ENCODE measurements around the gene FIG4. TPM values are rescaled to one million over a fixed set of nuclear protein-coding genes. Genes with fewer than 3 reads are reported as not detected.

Gene FIG4
- polyA plus RNA-seq, 1 donor from 2014 or later, result 35.4 TPM

DNA sequence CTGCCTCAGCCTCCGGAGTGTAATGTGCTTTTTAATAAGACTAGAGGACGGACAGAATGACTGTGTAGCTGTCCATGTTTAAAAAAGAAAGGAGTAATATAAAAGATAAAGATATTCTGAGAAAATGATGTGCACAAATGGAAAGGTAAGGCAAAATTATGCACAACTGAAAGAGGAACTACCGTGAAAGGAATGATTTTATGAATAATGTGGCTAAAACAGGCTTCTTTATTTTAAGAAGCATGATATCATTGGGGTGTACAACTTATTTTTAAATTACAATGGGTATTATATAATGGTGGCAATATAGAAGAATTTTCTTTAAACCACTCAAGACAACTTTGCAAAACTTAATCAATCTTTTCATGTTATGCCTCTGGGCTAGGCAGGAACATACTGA is 78.1 kb downstream of the FIG4 start:
- Histone ChIP-seq H4K20me1 (ENCODE audit: insufficient read depth) (no peaks in the 10 kb centered on the region), H3K9me3 (ENCODE audit: low read length) (no peaks in the 10 kb centered on the region), H3K27me3 (ENCODE audit: insufficient read depth, low read depth, low read length) (no peaks in the 10 kb centered on the region), H3K9me2 (ENCODE audit: insufficient read depth, low read length) (no peaks in the 10 kb centered on the region), H3K4me3 (ENCODE audit: low read length) (no peak overlapping the region), H3K79me2 (replicated peaks; ENCODE audit: insufficient read depth, low read length) (no peaks in the 10 kb centered on the region), H3K27ac (ENCODE audit: low read length) (no peak overlapping the region), H2AFZ (ENCODE audit: low read depth, low read length) (no peak overlapping the region), H3F3A (ENCODE audit: insufficient read depth, low read length, poor library complexity, severe bottlenecking) (no peaks in the 10 kb centered on the region), H3K4me2 (ENCODE audit: low read length) (no peak overlapping the region), H3K9ac (ENCODE audit: low read length) (no peak overlapping the region), H3K36me3 (ENCODE audit: insufficient read depth, low read length) (peaks cover 6% of the 10 kb centered on the region)
- TF ChIP-seq TAF1 (IDR thresholded peaks at IDR 0.05; ENCODE audit: low read depth) (no peak), EP300 (conservative IDR thresholded peaks at IDR 0.05; ENCODE audit: poor library complexity, severe bottlenecking) (no peak), RAD21 (conservative IDR thresholded peaks at IDR 0.05) (no peak), POLR2AphosphoS5 (IDR thresholded peaks at IDR 0.05) (no peak), MXI1 (conservative IDR thresholded peaks at IDR 0.05; ENCODE audit: poor library complexity, severe bottlenecking) (no peak), EZH2 (IDR thresholded peaks at IDR 0.05; ENCODE audit: borderline replicate concordance, insufficient read depth, low read length, poor library complexity, severe bottlenecking) (no peak), SMC3 (conservative IDR thresholded peaks at IDR 0.05; ENCODE audit: poor library complexity) (no peak)
- TF ChIP-seq, protein P1, sequence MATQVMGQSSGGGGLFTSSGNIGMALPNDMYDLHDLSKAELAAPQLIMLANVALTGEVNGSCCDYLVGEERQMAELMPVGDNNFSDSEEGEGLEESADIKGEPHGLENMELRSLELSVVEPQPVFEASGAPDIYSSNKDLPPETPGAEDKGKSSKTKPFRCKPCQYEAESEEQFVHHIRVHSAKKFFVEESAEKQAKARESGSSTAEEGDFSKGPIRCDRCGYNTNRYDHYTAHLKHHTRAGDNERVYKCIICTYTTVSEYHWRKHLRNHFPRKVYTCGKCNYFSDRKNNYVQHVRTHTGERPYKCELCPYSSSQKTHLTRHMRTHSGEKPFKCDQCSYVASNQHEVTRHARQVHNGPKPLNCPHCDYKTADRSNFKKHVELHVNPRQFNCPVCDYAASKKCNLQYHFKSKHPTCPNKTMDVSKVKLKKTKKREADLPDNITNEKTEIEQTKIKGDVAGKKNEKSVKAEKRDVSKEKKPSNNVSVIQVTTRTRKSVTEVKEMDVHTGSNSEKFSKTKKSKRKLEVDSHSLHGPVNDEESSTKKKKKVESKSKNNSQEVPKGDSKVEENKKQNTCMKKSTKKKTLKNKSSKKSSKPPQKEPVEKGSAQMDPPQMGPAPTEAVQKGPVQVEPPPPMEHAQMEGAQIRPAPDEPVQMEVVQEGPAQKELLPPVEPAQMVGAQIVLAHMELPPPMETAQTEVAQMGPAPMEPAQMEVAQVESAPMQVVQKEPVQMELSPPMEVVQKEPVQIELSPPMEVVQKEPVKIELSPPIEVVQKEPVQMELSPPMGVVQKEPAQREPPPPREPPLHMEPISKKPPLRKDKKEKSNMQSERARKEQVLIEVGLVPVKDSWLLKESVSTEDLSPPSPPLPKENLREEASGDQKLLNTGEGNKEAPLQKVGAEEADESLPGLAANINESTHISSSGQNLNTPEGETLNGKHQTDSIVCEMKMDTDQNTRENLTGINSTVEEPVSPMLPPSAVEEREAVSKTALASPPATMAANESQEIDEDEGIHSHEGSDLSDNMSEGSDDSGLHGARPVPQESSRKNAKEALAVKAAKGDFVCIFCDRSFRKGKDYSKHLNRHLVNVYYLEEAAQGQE (IDR thresholded peaks at IDR 0.05; ENCODE audit: borderline replicate concordance), result no peak
- TF ChIP-seq, protein P2, sequence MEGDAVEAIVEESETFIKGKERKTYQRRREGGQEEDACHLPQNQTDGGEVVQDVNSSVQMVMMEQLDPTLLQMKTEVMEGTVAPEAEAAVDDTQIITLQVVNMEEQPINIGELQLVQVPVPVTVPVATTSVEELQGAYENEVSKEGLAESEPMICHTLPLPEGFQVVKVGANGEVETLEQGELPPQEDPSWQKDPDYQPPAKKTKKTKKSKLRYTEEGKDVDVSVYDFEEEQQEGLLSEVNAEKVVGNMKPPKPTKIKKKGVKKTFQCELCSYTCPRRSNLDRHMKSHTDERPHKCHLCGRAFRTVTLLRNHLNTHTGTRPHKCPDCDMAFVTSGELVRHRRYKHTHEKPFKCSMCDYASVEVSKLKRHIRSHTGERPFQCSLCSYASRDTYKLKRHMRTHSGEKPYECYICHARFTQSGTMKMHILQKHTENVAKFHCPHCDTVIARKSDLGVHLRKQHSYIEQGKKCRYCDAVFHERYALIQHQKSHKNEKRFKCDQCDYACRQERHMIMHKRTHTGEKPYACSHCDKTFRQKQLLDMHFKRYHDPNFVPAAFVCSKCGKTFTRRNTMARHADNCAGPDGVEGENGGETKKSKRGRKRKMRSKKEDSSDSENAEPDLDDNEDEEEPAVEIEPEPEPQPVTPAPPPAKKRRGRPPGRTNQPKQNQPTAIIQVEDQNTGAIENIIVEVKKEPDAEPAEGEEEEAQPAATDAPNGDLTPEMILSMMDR (IDR thresholded peaks at IDR 0.05; ENCODE audit: poor library complexity, severe bottlenecking), result no peak

DNA sequence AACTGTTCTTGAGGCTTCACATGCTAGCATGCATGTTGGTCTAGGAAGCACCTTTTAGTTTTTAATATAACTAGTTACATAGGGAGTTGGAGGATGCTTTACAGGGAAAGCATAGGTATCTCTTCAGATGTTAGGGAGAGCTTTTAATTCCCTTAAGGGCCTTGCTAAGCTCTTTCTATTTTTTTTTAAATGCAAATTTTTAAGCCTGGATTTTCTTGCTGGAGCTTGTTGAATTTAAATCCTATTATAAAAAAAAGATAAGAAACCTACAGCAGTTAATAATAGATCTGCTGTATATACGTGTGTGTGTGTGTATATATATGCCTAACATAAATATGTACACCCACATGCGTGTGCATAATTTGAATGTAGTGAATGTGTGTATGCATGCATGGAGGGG is 79.0 kb downstream of the FIG4 start:
- H3K4me2 ChIP-seq (ENCODE audit: low read length), result no peak overlapping the region
- no peak overlapping the region for H3K4me3 ChIP-seq (ENCODE audit: low read length)
- TF ChIP-seq SMC3 (conservative IDR thresholded peaks at IDR 0.05; ENCODE audit: poor library complexity) (no peak), RAD21 (conservative IDR thresholded peaks at IDR 0.05) (no peak), POLR2AphosphoS5 (IDR thresholded peaks at IDR 0.05) (no peak), MXI1 (conservative IDR thresholded peaks at IDR 0.05; ENCODE audit: poor library complexity, severe bottlenecking) (no peak), EP300 (conservative IDR thresholded peaks at IDR 0.05; ENCODE audit: poor library complexity, severe bottlenecking) (no peak), TAF1 (IDR thresholded peaks at IDR 0.05; ENCODE audit: low read depth) (no peak), EZH2 (IDR thresholded peaks at IDR 0.05; ENCODE audit: borderline replicate concordance, insufficient read depth, low read length, poor library complexity, severe bottlenecking) (no peak)
- TF ChIP-seq, protein P1 (IDR thresholded peaks at IDR 0.05; ENCODE audit: borderline replicate concordance), result no peak
- TF ChIP-seq, protein P2 (IDR thresholded peaks at IDR 0.05; ENCODE audit: poor library complexity, severe bottlenecking), result no peak
- H3K9me2 ChIP-seq (ENCODE audit: insufficient read depth, low read length), result no peaks in the 10 kb centered on the region
- H3K9me3 ChIP-seq (ENCODE audit: low read length), result no peaks in the 10 kb centered on the region
- no peaks in the 10 kb centered on the region for H3K79me2 ChIP-seq (replicated peaks; ENCODE audit: insufficient read depth, low read length)
- no peak overlapping the region for H3K27ac ChIP-seq (ENCODE audit: low read length)
- no peaks in the 10 kb centered on the region for H3K27me3 ChIP-seq (ENCODE audit: insufficient read depth, low read depth, low read length)
- no peak overlapping the region for H3K9ac ChIP-seq (ENCODE audit: low read length)
- no peak overlapping the region for H2AFZ ChIP-seq (ENCODE audit: low read depth, low read length)
- H4K20me1 ChIP-seq (ENCODE audit: insufficient read depth), result no peaks in the 10 kb centered on the region
- H3K36me3 ChIP-seq (ENCODE audit: insufficient read depth, low read length), result peaks cover 5% of the 10 kb centered on the region
- no peaks in the 10 kb centered on the region for H3F3A ChIP-seq (ENCODE audit: insufficient read depth, low read length, poor library complexity, severe bottlenecking)
